ENCODE results near the gene SLC6A6.

Gene SLC6A6

DNA sequence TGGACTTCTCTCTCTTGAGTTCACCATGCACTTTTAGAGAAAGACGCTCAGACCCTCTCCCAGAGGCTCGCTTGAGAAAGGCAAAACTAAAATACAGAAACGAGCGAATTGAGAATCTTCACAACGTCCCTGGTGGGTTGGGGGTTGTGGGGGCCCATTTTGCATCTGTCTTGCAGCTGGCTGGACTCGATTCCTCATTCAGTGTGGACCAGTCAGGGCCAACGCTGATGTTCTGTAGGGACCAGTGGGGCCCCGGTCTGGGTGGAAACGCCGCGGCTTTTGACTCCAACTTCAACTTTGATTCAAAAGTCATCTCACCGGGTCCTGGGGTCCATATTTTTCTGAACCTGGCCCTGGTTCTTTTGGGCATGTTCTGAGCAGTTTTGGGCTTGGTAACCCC, 68.1 kb downstream of the SLC6A6 start:
- no peak for DNase-seq

DNA sequence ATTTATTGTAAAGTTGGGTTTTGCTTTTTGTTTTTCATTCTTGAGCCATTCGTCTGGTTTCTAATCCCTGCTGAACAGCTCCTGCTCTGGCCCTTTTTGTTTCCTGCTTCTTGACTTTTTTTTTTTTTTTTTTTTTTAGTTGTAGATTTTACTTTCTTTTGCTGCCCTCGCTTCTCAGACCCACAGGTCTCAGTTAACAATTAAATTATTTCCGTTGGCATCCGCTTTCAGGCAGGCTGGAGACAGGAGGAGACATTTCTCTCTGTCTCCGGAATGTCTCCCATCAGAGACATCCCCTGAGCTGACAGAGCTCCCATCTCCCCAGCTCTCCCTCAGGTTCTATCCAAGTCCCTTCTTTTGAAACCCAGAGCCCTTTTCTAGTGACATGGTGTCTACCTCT, 68.6 kb downstream of the SLC6A6 start:
- no peak for DNase-seq

DNA sequence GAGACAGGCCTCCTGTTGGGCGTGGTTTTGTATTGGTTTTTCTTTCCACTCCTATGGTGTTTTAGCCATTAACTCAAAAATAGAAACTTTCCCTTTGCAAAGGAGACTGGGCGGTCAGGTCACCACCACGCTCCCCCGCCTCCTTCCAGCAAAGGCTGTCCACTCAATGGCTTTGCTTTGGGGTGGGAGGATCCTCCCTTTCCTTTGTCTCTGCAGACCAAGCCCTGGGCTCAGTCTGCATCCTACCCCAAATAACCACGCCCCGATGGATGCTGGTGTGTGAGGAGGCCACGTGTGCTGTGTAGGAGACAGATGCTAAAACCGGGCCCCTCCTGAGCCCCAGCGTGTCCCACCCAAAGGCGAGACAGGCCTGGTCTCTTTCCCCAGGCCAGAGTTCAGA, 69.3 kb downstream of the SLC6A6 start:
- no peak for DNase-seq

DNA sequence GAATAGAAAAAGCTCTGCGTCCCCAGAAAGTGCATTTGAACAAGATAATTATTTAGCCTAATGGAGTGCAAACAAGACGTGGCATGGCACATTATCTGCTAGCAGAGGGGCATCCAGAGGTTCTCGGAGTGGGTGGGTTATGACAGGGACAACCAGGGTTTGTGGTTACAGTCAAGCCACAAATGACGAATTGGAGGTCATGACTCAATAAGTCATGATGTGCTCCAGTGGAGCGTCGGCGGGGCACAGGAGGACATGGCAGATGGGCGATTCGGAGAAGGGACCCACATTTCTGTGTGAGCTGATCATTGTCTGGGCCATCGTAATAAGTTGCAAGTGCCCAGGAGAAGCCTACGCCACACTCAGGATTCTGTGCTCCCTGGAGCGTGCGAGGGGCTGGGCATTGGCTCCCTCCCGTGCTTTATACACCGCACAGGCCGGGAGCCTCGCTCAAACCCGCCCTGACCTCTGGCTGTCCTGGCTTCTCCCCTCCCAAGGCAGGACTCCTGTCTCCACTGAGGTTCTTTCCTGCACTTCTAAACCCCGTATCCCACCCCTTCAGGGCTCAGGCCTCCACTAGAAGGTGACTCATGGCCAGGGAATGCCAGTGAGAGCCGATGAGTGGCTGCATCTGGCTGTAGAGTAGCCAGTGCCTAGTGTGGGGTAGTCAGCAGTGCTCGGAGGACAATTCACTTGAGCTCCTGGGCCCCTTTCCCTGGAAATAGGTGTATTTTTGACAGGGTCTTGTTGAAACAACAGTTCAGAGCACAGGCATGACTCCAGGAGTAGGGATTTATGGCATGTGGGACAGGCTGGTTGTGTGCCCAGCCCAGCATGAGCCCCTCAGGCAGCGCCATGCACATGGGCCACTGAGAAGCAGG, 70.3 kb downstream of the SLC6A6 start:
- no peak for DNase-seq

DNA sequence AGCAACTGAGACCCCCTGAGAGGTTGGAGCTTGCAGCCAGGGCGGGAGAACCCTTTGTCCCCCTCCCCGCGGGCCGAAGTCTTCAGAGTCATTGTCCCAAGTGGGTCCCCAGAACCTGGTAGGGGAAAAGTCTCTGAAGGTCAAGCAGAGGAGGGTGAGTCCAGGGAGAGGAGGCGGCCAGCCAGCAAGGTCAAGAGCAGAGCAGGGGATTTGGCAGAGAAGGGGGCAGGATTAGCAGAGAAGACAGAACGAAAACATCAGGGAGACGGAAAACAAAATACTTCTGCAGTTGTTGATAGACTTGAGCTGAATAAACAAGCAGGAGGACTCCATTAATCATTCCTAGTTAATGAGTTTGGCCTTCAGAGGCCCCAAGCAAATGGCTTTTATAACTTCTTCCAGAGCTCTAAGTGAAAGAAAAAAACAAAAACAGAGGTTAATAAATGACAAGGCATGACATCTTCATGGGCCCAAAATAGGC, 71.0 kb downstream of the SLC6A6 start:
- no peak for DNase-seq

DNA sequence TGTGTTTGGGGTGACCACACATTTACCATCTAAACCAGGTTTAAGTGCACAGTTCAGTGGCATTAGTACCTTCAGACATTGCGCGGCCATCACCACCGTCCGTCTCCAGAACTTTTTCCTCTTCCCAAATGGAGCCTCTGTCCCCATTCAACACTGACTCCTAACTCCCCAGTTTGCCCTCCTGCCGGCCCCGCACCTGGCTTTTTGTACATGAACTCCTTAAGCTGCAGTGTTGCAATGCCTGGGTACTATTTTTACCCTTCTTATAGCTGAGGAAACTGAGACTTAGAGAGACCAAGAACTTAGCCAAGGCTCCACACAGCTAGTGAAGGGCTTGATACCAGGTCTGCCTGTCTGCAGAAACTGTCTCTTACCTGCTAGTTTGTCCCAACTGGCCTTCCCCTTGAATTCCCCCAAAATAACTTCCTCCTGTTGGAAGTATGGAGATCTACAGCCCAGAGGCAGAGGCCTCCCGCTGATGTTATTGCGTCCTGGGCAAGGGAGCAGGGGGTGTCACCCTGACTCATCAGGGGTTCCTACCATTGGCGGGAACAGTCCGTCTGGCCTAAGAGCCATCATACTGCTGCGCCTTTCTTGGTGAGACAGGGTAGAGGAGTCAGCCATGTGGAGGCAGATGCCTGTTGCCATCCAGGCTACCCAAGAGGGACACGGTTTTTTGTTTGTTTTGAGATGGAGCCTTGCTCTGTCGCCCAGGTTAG, 72.1 kb downstream of the SLC6A6 start:
- DNase-seq = no peak

DNA sequence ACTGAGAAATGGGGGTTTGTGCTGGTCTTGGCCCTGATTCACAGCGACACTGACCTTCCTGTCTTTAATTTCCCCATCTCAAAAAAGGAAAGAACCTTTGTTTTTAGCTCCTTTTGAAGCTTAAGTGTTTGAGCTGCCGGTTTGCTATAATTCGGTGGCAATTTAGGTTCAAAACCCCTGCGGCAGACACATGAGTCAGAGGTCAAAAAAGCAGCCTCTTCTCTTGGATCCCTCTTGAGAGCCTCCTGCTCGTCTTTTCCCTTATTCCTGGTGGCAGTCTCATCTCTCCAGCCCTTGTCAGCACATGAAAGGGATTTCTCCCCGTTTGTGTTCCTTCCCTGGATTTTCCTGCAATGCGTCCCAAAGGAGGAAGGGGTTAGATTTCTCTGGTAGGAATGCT, 73.2 kb downstream of the SLC6A6 start:
- no peak for DNase-seq

DNA sequence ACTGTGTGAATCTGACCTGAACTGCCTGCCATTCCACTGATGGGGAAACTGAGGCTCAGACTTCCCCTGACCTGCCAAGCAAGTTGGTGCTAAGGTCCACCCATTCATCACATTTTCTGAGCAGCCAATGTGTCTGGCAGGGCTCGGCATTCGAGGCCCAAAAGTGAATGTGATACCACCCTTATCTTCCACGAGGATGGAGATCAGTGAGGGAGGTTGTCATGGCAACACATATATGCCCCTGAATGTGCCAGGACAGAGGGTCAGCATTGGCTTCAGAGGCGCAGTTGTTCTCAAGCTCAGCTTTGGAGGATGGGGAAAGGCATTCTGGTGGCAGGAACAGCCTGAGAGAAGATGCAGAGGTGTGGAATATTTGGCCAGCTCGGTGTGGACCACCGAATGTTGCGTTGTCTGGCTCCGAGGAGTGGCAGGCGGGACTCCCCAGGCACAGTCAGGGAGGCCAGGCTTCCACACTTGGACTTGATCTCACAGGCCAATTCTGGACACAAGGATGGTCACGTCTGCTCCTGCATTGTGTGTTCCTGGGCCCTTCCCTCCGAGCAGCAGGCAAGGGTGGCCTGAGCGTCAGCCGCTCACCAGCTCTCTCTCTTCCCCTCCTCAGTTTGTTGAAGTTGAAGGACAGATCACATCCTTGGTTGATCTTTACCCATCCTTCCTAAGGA, 74.3 kb downstream of the SLC6A6 start:
- DNase-seq = no peak

DNA sequence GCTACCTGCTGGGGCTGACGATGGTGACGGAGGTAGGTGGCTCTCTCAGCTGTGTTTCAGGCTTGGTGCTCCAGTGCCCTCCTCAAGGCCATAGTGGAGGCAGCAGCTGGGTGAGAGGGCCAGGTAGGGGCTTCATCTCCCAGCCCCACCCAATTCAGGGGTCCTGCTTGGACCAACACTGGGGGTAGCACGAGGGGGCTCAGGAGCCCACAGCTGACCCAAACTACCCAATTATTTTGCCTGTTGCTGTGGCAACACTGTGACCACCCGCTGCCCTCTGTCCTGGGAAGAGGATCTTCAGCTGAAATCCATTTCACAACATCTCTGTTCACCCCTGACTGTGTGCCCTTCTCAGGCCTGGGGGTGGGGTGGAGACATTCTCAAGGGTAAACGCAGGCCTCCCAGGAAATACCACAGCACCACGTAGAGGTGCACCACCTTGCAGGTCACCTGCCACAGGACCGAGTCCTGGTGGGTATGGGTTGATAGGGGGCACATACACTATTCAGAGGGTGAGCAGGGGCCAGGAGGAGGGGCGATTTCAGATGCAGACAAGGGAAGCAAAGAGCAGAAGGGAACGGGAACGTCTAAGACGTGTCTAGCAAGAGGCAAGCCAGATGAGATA, 75.0 kb downstream of the SLC6A6 start:
- no peak for DNase-seq

DNA sequence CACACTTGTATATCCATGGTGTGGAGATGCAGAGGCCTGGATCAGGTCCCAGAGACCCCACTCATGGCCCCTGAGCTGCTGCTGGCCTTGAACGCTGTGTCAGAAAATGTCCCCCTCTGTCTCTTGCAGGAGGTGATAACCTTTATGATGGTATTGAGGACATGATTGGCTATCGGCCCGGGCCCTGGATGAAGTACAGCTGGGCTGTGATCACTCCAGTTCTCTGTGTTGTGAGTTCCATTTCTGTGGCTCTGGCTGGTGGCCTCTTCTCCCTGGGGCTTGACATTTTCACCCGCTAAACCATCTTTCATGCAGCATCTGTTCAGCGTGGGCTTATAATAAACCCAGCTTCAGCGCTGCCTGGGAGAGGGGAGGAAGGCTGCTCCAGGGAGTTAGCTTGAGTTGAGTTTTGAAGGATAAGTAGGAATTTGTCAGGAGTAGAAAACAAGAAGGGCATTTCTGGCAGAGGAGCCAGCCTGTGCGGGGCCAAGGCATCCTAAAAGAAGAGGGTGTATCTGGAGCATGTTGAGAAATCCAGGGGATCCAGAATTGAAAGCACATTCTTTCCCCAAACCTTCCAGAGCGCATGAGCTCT, 76.6 kb downstream of the SLC6A6 start:
- no peak for DNase-seq

DNA sequence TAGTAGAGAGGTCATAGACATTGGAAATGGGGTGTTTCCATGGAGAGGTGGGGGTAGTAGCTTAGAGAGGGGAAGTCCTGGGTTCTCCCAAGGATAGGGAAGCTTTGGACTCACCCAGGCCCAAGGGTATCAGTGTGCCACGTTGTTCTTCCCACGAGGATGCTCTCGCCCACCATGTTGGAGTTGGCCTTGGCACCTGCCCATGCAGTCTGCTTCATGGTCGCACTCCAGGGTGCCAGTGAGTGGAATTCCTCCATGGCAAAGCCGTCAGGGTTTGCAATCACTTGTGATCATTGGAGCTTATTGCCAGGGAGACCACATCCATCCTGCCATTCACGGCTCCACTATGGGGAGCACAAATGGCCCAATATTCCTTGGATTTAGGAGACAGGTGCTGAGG, 77.2 kb downstream of the SLC6A6 start:
- DNase-seq = no peak

DNA sequence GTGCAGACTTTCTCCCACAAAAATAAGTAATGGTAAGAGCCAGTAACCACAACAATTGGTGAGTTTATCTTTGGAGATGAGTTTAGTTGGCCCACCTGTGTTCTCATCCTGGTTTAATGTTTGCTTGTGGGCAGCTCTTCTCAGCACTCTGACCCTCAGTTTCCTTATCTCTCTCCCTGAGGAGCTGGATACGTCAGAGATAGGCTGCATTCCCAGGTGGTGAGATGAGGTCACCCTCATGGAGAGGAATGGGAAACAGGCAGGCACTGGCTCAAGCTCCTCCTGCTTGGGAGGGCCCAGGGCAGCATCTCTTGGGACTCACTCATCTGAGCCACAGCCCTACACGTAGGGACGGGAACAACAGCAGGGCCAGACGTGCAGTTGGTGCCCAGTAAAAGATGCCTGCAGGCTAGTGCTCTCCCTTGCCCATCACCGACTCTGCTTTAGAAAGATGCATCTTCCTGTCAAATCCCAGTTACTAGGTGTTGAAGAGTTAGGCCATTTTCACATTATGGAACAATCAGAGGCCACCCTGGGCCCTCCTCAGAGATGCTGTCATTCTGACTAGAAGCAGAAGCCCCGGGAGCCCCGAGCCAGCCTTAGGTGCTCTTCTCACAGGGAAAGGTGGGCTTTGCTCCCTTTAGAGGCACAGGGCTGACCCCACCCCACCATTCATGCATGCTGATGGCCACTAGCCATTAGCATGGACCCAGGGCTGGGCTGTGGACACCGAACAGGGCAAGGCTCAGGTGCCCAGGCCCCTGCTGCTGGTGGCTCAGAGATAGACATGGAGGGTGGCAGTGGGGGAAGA, 78.0 kb downstream of the SLC6A6 start:
- DNase-seq = no peak

DNA sequence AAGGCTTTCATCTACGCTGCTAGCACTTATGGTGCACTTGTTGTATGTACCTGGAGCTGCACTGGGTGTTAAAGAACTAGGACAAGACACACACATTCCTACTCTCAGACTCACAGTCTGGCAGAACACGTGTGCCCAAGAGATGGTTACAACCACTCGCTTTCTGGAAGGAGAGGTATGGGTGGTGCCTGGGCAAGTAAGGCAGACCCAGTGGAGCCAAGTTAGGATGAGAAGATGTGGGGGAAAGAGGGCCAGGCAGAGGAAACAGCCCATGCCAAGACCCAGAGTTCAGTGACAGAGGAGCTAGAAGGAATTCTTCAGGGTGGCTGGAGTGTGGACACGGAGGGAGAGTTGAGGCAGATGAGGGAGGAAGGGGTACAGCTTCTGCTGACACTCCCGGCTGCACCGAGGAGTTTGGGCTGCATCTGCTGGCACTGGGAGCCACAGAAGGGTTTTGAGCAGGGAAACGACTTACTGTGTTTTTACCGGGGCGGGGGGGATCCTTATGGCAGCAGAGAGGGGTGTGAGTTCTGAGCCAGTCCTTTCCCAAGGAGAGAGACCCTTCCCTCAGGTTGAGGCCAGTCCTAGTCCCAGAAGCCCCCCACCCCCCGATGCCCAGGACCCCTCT, 78.7 kb downstream of the SLC6A6 start:
- no peak for DNase-seq

DNA sequence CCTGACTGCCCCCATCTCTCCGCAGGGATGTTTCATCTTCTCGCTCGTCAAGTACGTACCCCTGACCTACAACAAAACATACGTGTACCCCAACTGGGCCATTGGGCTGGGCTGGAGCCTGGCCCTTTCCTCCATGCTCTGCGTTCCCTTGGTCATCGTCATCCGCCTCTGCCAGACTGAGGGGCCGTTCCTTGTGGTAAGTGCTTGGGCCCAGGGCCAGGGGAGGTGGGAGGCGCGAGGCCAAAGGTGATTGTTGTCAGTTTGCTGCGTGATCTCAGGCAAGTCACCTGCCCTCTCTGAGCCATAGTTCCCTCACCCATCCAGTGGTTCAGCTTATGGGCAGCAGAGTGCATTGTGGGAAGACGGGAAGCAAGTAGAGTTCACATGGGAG, 79.2 kb downstream of the SLC6A6 start:
- DNase-seq = no peak

DNA sequence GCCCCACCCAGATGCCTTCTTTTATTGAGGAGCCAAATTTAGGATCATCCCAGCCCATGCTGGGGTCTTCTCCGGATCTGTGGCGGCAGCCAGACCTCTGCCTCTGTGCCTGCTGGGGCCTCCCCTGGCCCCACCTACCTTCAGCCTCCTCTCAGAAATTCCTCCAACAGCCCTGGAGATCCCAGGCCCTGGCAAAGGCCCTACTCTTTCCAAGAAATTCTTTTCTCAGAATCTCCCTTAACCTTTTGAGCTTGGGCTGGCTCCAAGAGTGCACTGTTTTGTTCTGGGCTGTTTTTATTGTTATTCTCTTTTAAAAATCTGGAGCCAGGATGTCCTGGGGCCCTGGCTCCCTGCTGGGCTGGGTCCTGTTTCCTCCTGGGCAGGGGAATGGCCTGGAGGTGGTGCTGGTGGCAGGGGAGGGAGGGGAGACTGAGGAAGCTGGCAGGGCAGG, 79.9 kb downstream of the SLC6A6 start:
- DNase-seq = no peak

DNA sequence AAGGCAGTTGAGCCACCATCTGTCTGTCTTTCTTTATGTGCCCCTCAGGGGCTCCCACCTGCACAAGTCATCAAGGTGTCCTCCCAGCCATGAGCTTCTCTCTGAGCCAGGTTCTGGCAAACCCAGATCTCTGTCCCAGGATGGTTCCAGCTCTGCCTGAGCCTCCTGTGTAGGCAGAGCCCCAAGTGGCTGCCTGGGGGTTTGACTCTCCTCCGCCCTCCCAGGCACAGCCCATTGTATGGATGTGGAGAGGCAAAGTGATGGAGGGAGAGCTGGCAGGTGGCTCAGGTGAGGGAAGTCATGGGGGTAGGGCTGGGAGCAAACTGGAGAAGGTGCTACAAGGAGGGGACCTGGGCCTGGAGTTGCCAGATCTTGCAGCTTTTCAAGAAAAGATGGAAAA, 80.9 kb downstream of the SLC6A6 start:
- DNase-seq = no peak

DNA sequence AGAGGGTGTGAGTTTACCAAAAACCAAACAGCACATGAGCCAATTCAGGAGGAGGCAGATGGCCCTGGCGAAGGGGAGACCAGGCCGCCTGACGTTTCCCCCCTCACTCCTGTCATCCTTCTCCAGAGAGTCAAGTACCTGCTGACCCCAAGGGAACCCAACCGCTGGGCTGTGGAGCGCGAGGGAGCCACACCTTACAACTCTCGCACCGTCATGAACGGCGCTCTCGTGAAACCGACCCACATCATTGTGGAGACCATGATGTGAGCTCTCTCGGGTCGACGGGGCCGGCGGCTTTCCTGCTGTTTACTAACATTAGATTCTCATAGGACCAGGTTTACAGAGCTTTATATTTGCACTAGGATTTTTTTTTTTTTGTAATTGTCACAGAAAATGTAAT, 82.3 kb downstream of the SLC6A6 start:
- no peak for DNase-seq

DNA sequence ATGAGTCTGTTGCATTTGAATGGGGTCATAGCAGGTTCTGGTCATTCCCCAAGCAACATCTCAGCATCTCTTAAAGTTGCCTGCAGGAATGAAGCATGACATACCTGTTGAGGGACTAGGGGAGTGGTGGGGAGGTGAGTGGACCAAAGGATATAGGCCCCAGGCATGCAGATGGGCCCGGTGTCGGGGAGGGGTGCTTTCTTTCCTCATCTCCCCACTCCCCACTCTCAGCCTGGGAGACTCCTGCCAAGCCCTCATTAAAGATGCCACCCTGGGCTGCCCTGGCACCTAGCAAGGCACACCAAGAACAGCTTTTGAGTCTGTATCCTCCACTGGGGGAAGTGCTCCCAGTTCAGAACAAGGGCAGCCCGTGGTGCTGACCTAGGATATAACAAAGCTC, 83.6 kb downstream of the SLC6A6 start:
- DNase-seq = no peak

DNA sequence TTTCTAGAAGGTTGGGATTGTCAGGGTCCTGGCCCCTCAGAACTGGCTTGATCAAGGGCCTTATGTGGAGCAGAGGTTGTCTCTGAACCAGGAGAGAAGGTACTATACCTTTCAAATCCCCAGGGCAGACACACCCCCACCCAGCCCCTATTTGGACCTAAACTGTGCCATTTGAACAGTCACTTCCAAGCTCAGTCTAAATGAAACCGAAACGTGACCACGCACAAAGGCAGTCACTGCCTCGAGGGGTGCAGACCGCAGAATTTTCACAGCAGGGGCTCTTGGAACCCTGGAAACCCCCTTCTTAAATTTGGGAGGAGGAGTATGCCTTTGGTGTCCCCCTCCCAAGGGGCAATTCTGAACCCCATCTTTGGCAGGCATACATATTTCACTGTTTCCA, 84.1 kb downstream of the SLC6A6 start:
- no peak for DNase-seq

DNA sequence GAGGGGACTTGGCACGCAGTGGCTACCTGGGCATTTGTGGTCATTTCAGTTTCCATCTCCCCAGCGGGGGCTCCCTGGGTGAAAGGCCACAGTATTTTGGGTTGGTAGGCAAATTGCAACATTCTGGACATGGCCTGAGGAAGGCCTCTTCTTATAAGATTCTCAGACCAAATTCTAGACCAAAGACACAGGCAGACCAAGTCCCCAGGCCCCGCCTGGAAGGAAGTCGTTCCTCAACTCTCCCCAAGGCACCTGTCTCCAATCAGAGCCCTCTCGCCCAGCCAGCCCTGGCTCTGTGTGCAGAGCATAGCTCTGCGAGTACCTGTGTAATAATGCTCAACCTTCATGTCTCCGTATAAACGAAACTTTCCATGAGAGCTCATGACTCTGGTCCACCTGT, 84.7 kb downstream of the SLC6A6 start:
- DNase-seq = no peak

DNA sequence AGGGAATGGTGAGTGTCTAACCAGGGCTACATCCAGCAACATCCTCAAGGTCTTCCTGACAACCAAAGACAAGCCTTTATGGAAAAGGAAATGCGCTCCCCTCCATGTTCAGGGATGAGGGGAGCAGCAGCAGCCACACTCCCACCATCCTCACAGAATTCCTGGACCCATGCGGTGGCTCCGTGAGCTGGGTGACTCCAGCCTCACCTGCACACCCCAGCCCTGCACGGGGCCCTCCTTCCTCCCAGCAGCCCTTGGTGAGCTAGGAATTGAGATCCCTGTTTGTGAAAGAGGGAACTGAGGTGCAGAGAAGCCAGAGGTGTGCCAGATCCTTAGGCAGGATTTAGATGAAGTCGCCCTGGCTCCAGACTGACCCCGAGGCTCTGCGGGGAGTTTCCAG, 85.4 kb downstream of the SLC6A6 start:
- no peak for DNase-seq
